Stomach smooth muscle (tissue), 2 donors: Measurements from ENCODE around the gene MX2.

Source experiments
- H3K27ac ChIP-seq: one replicate; pipeline ENCODE4 v1.7.0; 2013; ENCODE audit warnings: mild to moderate bottlenecking, low read length, inconsistent platforms
- H3K27me3 ChIP-seq, 2 donors: one replicate each; pipeline ENCODE4 v1.7.0; 2013; ENCODE audit warnings: low read length in 2 of 2; ENCODE audit not compliant: insufficient read depth in 2 of 2, control insufficient read depth in 1 of 2
- H3K36me3 ChIP-seq, 2 donors: one replicate each; pipeline ENCODE4 v1.7.0; 2013; ENCODE audit warnings: low read length in 2 of 2; ENCODE audit not compliant: control insufficient read depth in 2 of 2, insufficient read depth in 2 of 2
- H3K4me1 ChIP-seq: one replicate; pipeline ENCODE4 v1.7.0; 2013; ENCODE audit warnings: low read length; ENCODE audit not compliant: control insufficient read depth, insufficient read depth
- H3K4me3 ChIP-seq, 2 donors: one replicate each; pipeline ENCODE4 v1.7.0; 2013; ENCODE audit warnings: low read length in 2 of 2
- H3K9ac ChIP-seq, 2 donors: one replicate each; pipeline ENCODE4 v1.7.0; 2013; ENCODE audit warnings: low read length in 2 of 2, mild to moderate bottlenecking in 1 of 2
- H3K9me3 ChIP-seq, 2 donors: one replicate each; pipeline ENCODE4 v1.7.0; 2013; ENCODE audit warnings: low read length in 2 of 2; ENCODE audit not compliant: control insufficient read depth in 2 of 2
- donor health status: healthy.
- donor health status: Pancreatic carcinoma.

The MX2 gene

GRCh38 chr21:41321908-41322495 is 39.8 kb upstream of the MX2 start:
- no peaks in the 10 kb centered on the region for H3K4me1 ChIP-seq

GRCh38 chr21:41322496-41323382 is 39.1 kb upstream of the MX2 start:
- no peaks in the 10 kb centered on the region for H3K36me3 ChIP-seq
- no peaks in the 10 kb centered on the region for H3K4me1 ChIP-seq
- no peak overlapping the region for H3K9ac ChIP-seq
- H3K27me3 ChIP-seq = peaks cover 0 to 8% of the 10 kb centered on the region in 2 donors
- no peak overlapping the region for H3K27ac ChIP-seq
- no peaks in the 10 kb centered on the region for H3K9me3 ChIP-seq
- no peak overlapping the region for H3K4me3 ChIP-seq

More at GRCh38 chr21:41321908-41322495, 39.8 kb upstream of the MX2 start:
- Histone ChIP-seq H3K9me3 (no peaks in the 10 kb centered on the region), H3K36me3 (no peaks in the 10 kb centered on the region), H3K4me3 (no peak overlapping the region), H3K27ac (no peak overlapping the region), H3K27me3 (peaks cover 7 to 13% of the 10 kb centered on the region in 2 donors), H3K9ac (no peak overlapping the region)

GRCh38 chr21:41325138-41325912 is 36.5 kb upstream of the MX2 start:
- H3K9me3 ChIP-seq = no peaks in the 10 kb centered on the region
- no peak overlapping the region for H3K27ac ChIP-seq
- H3K9ac ChIP-seq = no peak overlapping the region
- peaks cover 0 to 2% of the 10 kb centered on the region in 2 donors for H3K27me3 ChIP-seq
- no peaks in the 10 kb centered on the region for H3K4me1 ChIP-seq
- no peaks in the 10 kb centered on the region for H3K36me3 ChIP-seq
- no peak overlapping the region for H3K4me3 ChIP-seq

GRCh38 chr21:41326414-41327080 is 35.3 kb upstream of the MX2 start:
- H3K9me3 ChIP-seq = no peaks in the 10 kb centered on the region
- no peaks in the 10 kb centered on the region for H3K4me1 ChIP-seq
- H3K9ac ChIP-seq = no peak overlapping the region
- no peak overlapping the region for H3K4me3 ChIP-seq
- H3K27ac ChIP-seq = no peak overlapping the region
- no peaks in the 10 kb centered on the region for H3K27me3 ChIP-seq
- H3K36me3 ChIP-seq = no peaks in the 10 kb centered on the region

- H3K27ac ChIP-seq = no peak overlapping the region
- H3K4me1 ChIP-seq = no peaks in the 10 kb centered on the region
- no peak overlapping the region for H3K9ac ChIP-seq
- H3K36me3 ChIP-seq = no peaks in the 10 kb centered on the region
- no peaks in the 10 kb centered on the region for H3K9me3 ChIP-seq
- H3K27me3 ChIP-seq = no peaks in the 10 kb centered on the region
- no peak overlapping the region for H3K4me3 ChIP-seq
Observed at GRCh38 chr21:41327753-41328152, 34.1 kb upstream of the MX2 start.

- Histone ChIP-seq H3K4me3 (no peak overlapping the region), H3K27me3 (no peaks in the 10 kb centered on the region), H3K9me3 (peaks cover 0 to 2% of the 10 kb centered on the region in 2 donors), H3K27ac (no peak overlapping the region), H3K9ac (no peak overlapping the region), H3K4me1 (no peaks in the 10 kb centered on the region), H3K36me3 (no peaks in the 10 kb centered on the region)
Observed at GRCh38 chr21:41328660-41329607, 32.9 kb upstream of the MX2 start.

- Histone ChIP-seq H3K9ac (no peak overlapping the region), H3K9me3 (peaks cover 2 to 6% of the 10 kb centered on the region in 2 donors), H3K27ac (no peak overlapping the region), H3K4me1 (no peaks in the 10 kb centered on the region), H3K4me3 (no peak overlapping the region), H3K27me3 (no peaks in the 10 kb centered on the region), H3K36me3 (no peaks in the 10 kb centered on the region)
Observed at GRCh38 chr21:41333752-41334151, 28.1 kb upstream of the MX2 start.

GRCh38 chr21:41337515-41337914 is 24.3 kb upstream of the MX2 start:
- no peaks in the 10 kb centered on the region for H3K4me1 ChIP-seq
- no peak overlapping the region for H3K4me3 ChIP-seq
- H3K27ac ChIP-seq = no peak overlapping the region
- no peaks in the 10 kb centered on the region for H3K36me3 ChIP-seq
- H3K9me3 ChIP-seq = peaks cover 2 to 6% of the 10 kb centered on the region in 2 donors
- no peak overlapping the region for H3K9ac ChIP-seq
- H3K27me3 ChIP-seq = no peaks in the 10 kb centered on the region

GRCh38 chr21:41338455-41338854 is 23.4 kb upstream of the MX2 start:
- no peaks in the 10 kb centered on the region for H3K4me1 ChIP-seq
- no peaks in the 10 kb centered on the region for H3K36me3 ChIP-seq
- H3K27ac ChIP-seq = no peak overlapping the region
- no peaks in the 10 kb centered on the region for H3K27me3 ChIP-seq
- H3K4me3 ChIP-seq = no peak overlapping the region
- H3K9me3 ChIP-seq = peaks cover 2 to 5% of the 10 kb centered on the region in 2 donors
- no peak overlapping the region for H3K9ac ChIP-seq
